Measurements from ENCODE around the gene SLC2A4.

The SLC2A4 gene

GRCh38 chr17:7248796-7249195, 32.7 kb upstream of the SLC2A4 start:
- DNase-seq, result no peak

GRCh38 chr17:7249214-7249613, 32.3 kb upstream of the SLC2A4 start:
- DNase-seq, result no peak

GRCh38 chr17:7249830-7250229, 31.7 kb upstream of the SLC2A4 start:
- no peak for DNase-seq

GRCh38 chr17:7250695-7251627, 30.6 kb upstream of the SLC2A4 start:
- DNase-seq, result no peak

GRCh38 chr17:7251661-7252175, 29.8 kb upstream of the SLC2A4 start, which contains the start of gene CTDNEP1:
Gene CTDNEP1 (minus strand): TSS chr17:7251734. CDS start chr17:7251296, 438 bp downstream.
- peak; percentile 98 for DNase-seq

- DNase-seq, result peak; percentile 81
Measured at GRCh38 chr17:7252176-7253043, 29.1 kb upstream of the SLC2A4 start, which contains the start of gene ELP5. Gene ELP5 (plus strand): TSS chr17:7252215. CDS start chr17:7252551, 336 bp downstream.

GRCh38 chr17:7253082-7253481, 28.4 kb upstream of the SLC2A4 start:
- DNase-seq, result no peak

GRCh38 chr17:7254511-7254910, 27.0 kb upstream of the SLC2A4 start:
- DNase-seq, result no peak

- no peak for DNase-seq
Measured at GRCh38 chr17:7256766-7257456, 24.6 kb upstream of the SLC2A4 start.

GRCh38 chr17:7258731-7259554, 22.6 kb upstream of the SLC2A4 start:
- no peak for DNase-seq

GRCh38 chr17:7259555-7259889, 22.0 kb upstream of the SLC2A4 start:
- no peak for DNase-seq

GRCh38 chr17:7260151-7260550, 21.4 kb upstream of the SLC2A4 start:
- no peak for DNase-seq

GRCh38 chr17:7260651-7261378, 20.7 kb upstream of the SLC2A4 start:
- DNase-seq, result no peak

GRCh38 chr17:7261379-7262191, 19.9 kb upstream of the SLC2A4 start:
- DNase-seq, result no peak

GRCh38 chr17:7262192-7262934, 19.2 kb upstream of the SLC2A4 start, which contains the start of gene CLDN7:
Gene CLDN7 (minus strand): TSS chr17:7262478. CDS start chr17:7262043, 435 bp downstream.
- no peak for DNase-seq

- no peak for DNase-seq
Measured at GRCh38 chr17:7262935-7263800, 18.4 kb upstream of the SLC2A4 start.

GRCh38 chr17:7263801-7264078, 17.8 kb upstream of the SLC2A4 start:
- no peak for DNase-seq

- DNase-seq, result no peak
Measured at GRCh38 chr17:7266784-7267183, 14.7 kb upstream of the SLC2A4 start.

GRCh38 chr17:7279448-7279847, 2.1 kb upstream of the SLC2A4 start:
- no peak for DNase-seq

Data from kidney glomerular epithelial cell (primary cell).